SU-DHL-6 (cell line): ENCODE data around the gene CRYBB2.
"Not testable (repeated sequence)": the region's sequence is repeated elsewhere in the genome, so short reads cannot be mapped to it uniquely, and the experiment has no call there.

Experiments
- H2AFZ ChIP-seq: fragments of 200-600 bp; sonication (generic); 2 replicates; pipeline ENCODE4 v1.6.1; 2014; ENCODE audit warnings: low read depth, mild to moderate bottlenecking, moderate library complexity, mixed read lengths, antibody characterized with exemption, low read length; ENCODE audit not compliant: severe bottlenecking
- H3F3A ChIP-seq: fragments of 200-600 bp; shearing (Covaris generic); 2 replicates; pipeline ENCODE4 v1.6.0; 2016; ENCODE audit warnings: antibody characterized with exemption, mild to moderate bottlenecking; ENCODE audit not compliant: insufficient read depth
- H3K27ac ChIP-seq: fragments of 200-600 bp; sonication (generic); 2 replicates; pipeline ENCODE4 v1.5.1; 2016; ENCODE audit warnings: low read depth, mild to moderate bottlenecking, low read length, moderate library complexity, mixed read lengths
- H3K27me3 ChIP-seq: fragments of 200-600 bp; sonication (generic), shearing (Covaris generic); 2 replicates; pipeline ENCODE4 v1.6.0; 2014; ENCODE audit warnings: mild to moderate bottlenecking, low read length
- H3K36me3 ChIP-seq: fragments of 200-600 bp; sonication (generic); 2 replicates; pipeline ENCODE4 v1.6.1; 2014; ENCODE audit warnings: mild to moderate bottlenecking, low read length, mixed read lengths
- H3K4me2 ChIP-seq: fragments of 300-600, 200-600 bp; shearing (Covaris generic), sonication (generic); 2 replicates; pipeline ENCODE4 v1.6.0; 2014; ENCODE audit warnings: low read length, low read depth, mild to moderate bottlenecking; ENCODE audit not compliant: poor library complexity, severe bottlenecking
- H3K4me3 ChIP-seq: fragments of 200-600 bp; sonication (generic); 2 replicates; pipeline ENCODE4 v1.5.1; 2014; ENCODE audit warnings: antibody characterized with exemption, low read length, mild to moderate bottlenecking, mixed read lengths; ENCODE audit not compliant: insufficient read depth, poor library complexity, severe bottlenecking
- H3K79me2 ChIP-seq: fragments of 200-600 bp; sonication (generic); 2 replicates; pipeline ENCODE4 v1.6.1; 2014; ENCODE audit warnings: mild to moderate bottlenecking, low read length, moderate library complexity; ENCODE audit not compliant: insufficient read depth
- H3K9ac ChIP-seq: fragments of 200-600 bp; sonication (generic); 2 replicates; pipeline ENCODE4 v1.7.0; 2014; ENCODE audit warnings: mild to moderate bottlenecking, low read length
- H3K9me2 ChIP-seq: fragments of 200-600 bp; sonication (generic); replicated peaks from 2 replicates; pipeline ENCODE4 v1.6.1; 2014; ENCODE audit warnings: low read length; ENCODE audit not compliant: insufficient read depth
- H3K9me3 ChIP-seq: fragments of 200-600 bp; sonication (generic); 2 replicates; pipeline ENCODE4 v1.6.1; 2014; ENCODE audit warnings: low read length, mixed read lengths; ENCODE audit not compliant: insufficient read depth
- H4K20me1 ChIP-seq: fragments of 200-600 bp; sonication (generic); 2 replicates; pipeline ENCODE4 v1.6.1; 2014; ENCODE audit warnings: low read depth, mild to moderate bottlenecking, antibody characterized with exemption, low read length, moderate library complexity, mixed read lengths
- EZH2phosphoT487 ChIP-seq: fragments of 200-600 bp; sonication (generic), shearing (Covaris generic); conservative IDR thresholded peaks from 2 replicates; pipeline ENCODE4 v1.6.1; 2018; ENCODE audit warnings: mild to moderate bottlenecking, antibody characterized with exemption, low read length, moderate library complexity, mixed read lengths
- TF ChIP-seq, protein P1 (sequence below): fragments of 200-600 bp; sonication (generic); IDR thresholded peaks from one replicate; pipeline ENCODE4 v1.5.1; 2017; ENCODE audit warnings: antibody characterized with exemption, mild to moderate bottlenecking, low read length, moderate library complexity; ENCODE audit not compliant: insufficient read depth, poor library complexity, severe bottlenecking

The CRYBB2 gene

DNA sequence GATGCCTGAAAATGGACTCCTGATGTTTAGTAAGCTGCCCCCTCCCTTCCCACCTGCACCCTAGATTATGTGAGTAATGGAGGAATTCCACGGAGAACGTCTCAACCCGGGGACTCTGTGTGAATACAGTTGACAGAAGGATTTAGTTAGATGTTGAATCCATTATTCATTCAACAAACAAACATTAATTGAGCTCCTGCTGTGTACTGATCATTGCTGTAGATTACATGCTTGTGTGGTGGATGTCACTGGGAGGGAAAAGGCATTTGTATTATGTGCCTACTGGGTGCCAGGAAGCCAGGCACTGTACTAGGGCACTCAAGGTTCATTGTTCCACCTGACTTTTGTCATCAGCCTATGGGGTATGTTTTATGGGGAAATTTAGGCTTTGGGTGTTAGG lies 42.6 kb upstream of the CRYBB2 start:
- H3K27ac ChIP-seq: no peak overlapping the region
- no peaks in the 10 kb centered on the region for H3F3A ChIP-seq
- H3K79me2 ChIP-seq: no peaks in the 10 kb centered on the region
- no peak overlapping the region for H2AFZ ChIP-seq
- no peaks in the 10 kb centered on the region for H3K27me3 ChIP-seq
- H3K4me3 ChIP-seq: no peak overlapping the region
- no peak overlapping the region for H3K4me2 ChIP-seq
- H3K36me3 ChIP-seq: no peaks in the 10 kb centered on the region
- H3K9me2 ChIP-seq: no peaks in the 10 kb centered on the region
- TF ChIP-seq, protein P1, sequence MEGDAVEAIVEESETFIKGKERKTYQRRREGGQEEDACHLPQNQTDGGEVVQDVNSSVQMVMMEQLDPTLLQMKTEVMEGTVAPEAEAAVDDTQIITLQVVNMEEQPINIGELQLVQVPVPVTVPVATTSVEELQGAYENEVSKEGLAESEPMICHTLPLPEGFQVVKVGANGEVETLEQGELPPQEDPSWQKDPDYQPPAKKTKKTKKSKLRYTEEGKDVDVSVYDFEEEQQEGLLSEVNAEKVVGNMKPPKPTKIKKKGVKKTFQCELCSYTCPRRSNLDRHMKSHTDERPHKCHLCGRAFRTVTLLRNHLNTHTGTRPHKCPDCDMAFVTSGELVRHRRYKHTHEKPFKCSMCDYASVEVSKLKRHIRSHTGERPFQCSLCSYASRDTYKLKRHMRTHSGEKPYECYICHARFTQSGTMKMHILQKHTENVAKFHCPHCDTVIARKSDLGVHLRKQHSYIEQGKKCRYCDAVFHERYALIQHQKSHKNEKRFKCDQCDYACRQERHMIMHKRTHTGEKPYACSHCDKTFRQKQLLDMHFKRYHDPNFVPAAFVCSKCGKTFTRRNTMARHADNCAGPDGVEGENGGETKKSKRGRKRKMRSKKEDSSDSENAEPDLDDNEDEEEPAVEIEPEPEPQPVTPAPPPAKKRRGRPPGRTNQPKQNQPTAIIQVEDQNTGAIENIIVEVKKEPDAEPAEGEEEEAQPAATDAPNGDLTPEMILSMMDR: no peak
- no peak for TF ChIP-seq EZH2phosphoT487
- no peaks in the 10 kb centered on the region for H4K20me1 ChIP-seq
- H3K9me3 ChIP-seq: no peaks in the 10 kb centered on the region
- no peak overlapping the region for H3K9ac ChIP-seq

DNA sequence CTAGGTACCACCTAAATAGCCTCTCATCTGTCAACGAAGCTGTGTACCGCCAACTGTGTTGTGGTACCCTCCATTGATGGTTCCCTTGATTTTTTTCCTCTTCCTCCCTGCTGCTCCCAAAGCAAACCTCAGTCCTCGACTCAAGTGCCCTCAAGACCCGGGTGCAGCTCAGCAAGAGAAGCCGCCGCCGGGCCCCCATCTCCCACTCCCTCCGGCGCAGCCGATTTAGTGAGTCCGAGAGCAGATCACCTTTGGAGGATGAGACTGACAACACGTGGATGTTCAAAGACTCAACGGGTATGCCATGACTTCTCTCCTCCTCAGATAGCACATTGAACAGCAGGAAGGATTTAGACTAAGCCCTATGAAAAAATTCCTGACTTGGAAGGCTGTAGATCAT lies 42.2 kb upstream of the CRYBB2 start:
- Histone ChIP-seq H3K36me3 (no peaks in the 10 kb centered on the region), H3K79me2 (no peaks in the 10 kb centered on the region), H3F3A (no peaks in the 10 kb centered on the region), H3K27me3 (no peaks in the 10 kb centered on the region), H2AFZ (no peak overlapping the region), H3K4me2 (no peak overlapping the region), H3K4me3 (no peak overlapping the region), H3K9me3 (no peaks in the 10 kb centered on the region), H4K20me1 (no peaks in the 10 kb centered on the region), H3K27ac (no peak overlapping the region), H3K9ac (no peak overlapping the region), H3K9me2 (no peaks in the 10 kb centered on the region)
- TF ChIP-seq, protein P1: no peak
- TF ChIP-seq EZH2phosphoT487: no peak

DNA sequence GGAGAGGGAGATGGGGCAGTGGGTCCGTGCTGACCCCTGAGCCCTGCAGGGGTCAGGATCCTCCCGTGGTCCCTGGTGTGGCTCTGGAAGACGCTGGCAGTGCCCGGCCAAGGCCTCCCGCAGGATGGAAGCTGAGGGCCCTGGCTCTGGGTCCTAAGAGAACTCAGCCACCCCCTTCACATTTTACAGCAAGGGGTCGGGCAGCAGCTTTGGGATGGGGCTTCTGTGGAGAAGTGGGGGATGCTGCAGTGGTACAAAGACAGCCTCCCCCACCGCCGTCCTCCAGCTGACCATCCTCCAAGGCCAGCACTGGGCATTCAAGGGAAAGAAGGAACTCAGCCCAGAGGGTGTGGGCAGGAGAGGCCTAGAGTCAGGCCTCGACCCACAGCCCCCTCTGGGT lies 41.5 kb upstream of the CRYBB2 start:
- Histone ChIP-seq H3K9ac (no peak overlapping the region), H3K9me3 (no peaks in the 10 kb centered on the region), H4K20me1 (no peaks in the 10 kb centered on the region), H3K79me2 (no peaks in the 10 kb centered on the region), H3F3A (no peaks in the 10 kb centered on the region), H3K4me3 (no peak overlapping the region), H3K4me2 (no peak overlapping the region), H3K27ac (no peak overlapping the region), H3K27me3 (no peaks in the 10 kb centered on the region), H3K36me3 (no peaks in the 10 kb centered on the region), H2AFZ (no peak overlapping the region), H3K9me2 (no peaks in the 10 kb centered on the region)
- TF ChIP-seq, protein P1: no peak
- no peak for TF ChIP-seq EZH2phosphoT487

DNA sequence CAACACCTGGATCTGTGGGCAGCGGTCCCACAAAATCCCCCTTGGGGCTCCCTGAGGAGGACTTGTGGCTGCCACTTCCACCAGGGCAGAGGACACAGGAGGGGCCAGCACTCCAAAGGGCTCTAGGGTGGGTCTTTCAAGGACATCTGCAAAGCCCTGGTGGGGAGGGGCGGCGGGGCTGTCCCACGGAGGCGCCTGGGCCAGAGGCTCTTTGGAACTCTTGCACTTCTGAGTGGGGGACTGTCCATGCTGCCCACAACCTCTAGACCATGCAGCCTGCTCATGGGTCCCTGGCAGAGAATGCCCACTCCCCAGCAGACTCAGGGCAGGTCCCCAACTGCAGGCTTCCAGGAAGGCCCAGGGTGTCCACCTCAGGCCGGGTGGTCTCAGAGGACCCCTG lies 41.1 kb upstream of the CRYBB2 start:
- H3K9me3 ChIP-seq, H2AFZ ChIP-seq, H3F3A ChIP-seq, H3K9ac ChIP-seq, H3K79me2 ChIP-seq, H3K27me3 ChIP-seq, H3K27ac ChIP-seq, H3K4me3 ChIP-seq, H4K20me1 ChIP-seq, H3K9me2 ChIP-seq, H3K4me2 ChIP-seq, H3K36me3 ChIP-seq: not testable (repeated sequence)

DNA sequence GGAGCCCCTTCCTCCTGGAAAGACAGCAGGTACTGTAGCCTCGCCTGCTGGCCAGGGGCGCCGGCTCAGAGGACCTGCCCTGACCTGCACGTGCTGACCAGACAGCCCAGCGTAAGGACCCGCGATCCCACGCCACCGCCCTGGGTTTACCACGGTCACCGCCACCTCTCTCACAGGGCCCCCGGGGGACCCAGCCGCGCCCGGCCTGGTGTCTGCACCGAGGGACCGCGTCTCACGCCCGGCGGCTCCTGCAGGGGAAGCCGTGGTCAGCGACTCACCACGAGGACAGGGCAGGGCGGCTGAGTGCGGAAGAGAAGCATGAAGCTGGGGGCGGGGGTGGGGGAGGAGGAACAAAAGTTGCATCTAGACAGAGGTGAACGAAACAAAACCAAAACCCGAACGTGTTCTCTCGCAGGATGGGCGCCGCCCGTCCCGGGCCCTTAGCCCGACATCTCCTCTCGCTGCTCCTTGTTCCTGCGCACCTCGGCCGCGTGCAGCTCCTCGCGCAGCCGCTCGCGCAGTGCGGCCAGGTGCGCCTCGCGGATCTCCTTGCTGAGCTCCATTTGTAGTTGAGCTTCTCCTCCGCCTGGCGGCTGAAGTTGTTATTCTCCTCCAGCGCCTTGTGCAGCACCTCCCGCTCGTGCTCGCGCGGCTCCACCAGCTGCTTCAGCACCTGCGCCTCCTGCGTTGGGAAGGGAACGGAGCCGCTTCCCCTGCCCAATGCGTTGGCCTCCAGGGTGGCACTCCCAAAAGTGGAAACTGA lies 40.4 kb upstream of the CRYBB2 start:
- not testable (repeated sequence) for H3K9ac ChIP-seq, H3K4me3 ChIP-seq

More for the DNA sequence above, 40.4 kb upstream of the CRYBB2 start:
- not testable (repeated sequence) for H3K36me3 ChIP-seq, H3F3A ChIP-seq, H3K27ac ChIP-seq, H3K79me2 ChIP-seq, H4K20me1 ChIP-seq, H3K9me3 ChIP-seq, H2AFZ ChIP-seq, H3K9me2 ChIP-seq, H3K27me3 ChIP-seq, H3K4me2 ChIP-seq
